Bronchial epithelial cell (primary cell): ENCODE data around the gene ARL17B. TPM values are rescaled to one million over a fixed set of nuclear protein-coding genes. Genes with fewer than 3 reads are reported as not detected.
"Not testable (repeated sequence)": the region's sequence is repeated elsewhere in the genome, so short reads cannot be mapped to it uniquely, and the experiment has no call there.

Experiments
- DNase-seq: peaks from one replicate; pipeline ENCODE4 v3.0.0-alpha.2; 2010; ENCODE audit warnings: low read depth
- FAIRE-seq: peaks from 2 replicates; lab custom pipeline; 2011; peaks lifted over from hg19 to GRCh38; lab: Jason Lieb, UNC
- H3K27me3 ChIP-seq: 2 replicates; pipeline ENCODE4 v1.5.1; 2011; ENCODE audit warnings: low read length; ENCODE audit not compliant: control insufficient read depth, insufficient read depth
- H3K36me3 ChIP-seq: 2 replicates; pipeline ENCODE4 v1.5.1; 2011; ENCODE audit warnings: low read length; ENCODE audit not compliant: control insufficient read depth, insufficient read depth
- H3K4me3 ChIP-seq: 2 replicates; pipeline ENCODE4 v1.5.1; 2011; ENCODE audit warnings: mild to moderate bottlenecking, low read depth, low read length, control low read depth
- total RNA-seq: library from RNA; depleted of rRNA; stranded (reverse); fragments of >200 nt; gene quantifications from 2 replicates; pipeline ENCODE4 v1.2.1, GENCODE V29; 2014

Gene ARL17B
- total RNA-seq: 1.5 and 2.1 TPM in 2 replicates

DNA sequence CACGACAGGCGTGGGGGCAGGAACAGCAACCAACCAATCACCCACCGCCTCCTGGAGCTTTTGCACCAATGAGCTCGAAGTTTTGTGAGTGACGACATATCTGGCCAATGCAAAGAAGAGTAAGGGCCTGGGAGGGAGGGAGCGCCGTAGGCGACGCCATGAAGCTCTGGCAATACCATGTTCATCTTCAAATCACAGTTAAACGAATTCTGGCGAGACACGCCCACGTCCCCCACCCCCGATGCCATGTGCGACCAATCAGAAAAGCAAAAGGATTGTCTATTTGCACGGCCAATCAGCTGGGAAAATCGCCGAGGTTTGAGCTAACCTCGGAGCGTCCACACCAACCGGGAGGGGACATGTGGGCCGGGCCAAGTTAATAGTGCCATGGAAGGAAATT, at the start of gene ARL17B:
ARL17B (minus strand) TSS at position 12 of the 400 bp plus-strand sequence. CDS start 3,369 bp downstream, outside the sequence.
- not testable (repeated sequence) for H3K4me3 ChIP-seq, DNase-seq, H3K36me3 ChIP-seq, H3K27me3 ChIP-seq
- FAIRE-seq: peak; percentile 100

- DNase-seq, H3K36me3 ChIP-seq, H3K27me3 ChIP-seq, FAIRE-seq, H3K4me3 ChIP-seq: not testable (repeated sequence)
These were observed 48.3 kb upstream of the ARL17B start for GRCh38 chr17:46409864-46410263.

- FAIRE-seq, H3K27me3 ChIP-seq, H3K4me3 ChIP-seq, DNase-seq, H3K36me3 ChIP-seq: not testable (repeated sequence)
These were observed 45.6 kb upstream of the ARL17B start for GRCh38 chr17:46407155-46407554.

GRCh38 chr17:46401033-46401787, 39.6 kb upstream of the ARL17B start:
- H3K27me3 ChIP-seq, H3K4me3 ChIP-seq, H3K36me3 ChIP-seq, DNase-seq: not testable (repeated sequence)
- peak; percentile 76 for FAIRE-seq

DNA sequence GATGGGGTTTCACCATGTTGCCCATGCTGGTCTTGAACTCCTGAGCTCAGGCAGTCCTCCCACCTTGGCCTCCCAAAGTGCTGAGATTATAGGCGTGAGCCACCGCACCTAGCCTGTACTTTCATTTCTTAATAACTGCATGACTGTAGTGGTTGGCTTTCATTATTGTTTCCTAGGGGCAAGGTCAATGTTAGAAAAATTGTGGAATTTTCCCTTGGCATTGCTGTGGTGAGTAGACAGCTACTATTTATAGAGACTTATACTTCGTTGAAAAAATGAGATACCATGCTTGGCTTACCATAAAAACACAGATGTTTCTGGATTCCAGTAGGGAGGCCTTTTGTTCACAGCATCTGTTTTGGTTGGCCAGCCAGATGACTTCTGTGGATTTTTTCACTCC, 39.0 kb upstream of the ARL17B start:
- not testable (repeated sequence) for FAIRE-seq, H3K4me3 ChIP-seq

DNA sequence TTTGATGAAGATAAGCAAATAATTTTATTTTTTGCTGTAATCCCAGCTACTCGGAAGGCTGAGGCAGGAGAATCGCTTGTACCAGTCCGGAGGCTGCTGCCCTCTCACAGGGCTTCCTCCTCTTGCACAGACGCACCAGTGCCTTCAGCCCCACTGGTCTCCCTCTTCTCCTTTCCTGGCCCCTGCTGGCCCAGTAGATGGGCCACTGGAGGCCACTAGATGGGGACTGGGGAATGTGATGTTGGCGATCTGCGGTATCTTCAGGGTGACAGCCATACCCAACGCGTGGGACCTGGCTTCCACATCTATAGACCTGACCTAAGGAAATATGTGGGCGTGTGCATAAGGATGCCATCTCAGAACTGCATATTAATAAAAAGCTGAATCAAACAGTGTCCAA, 38.4 kb upstream of the ARL17B start:
- peak; percentile 13 for FAIRE-seq
- H3K36me3 ChIP-seq, DNase-seq: not testable (repeated sequence)

More for the DNA sequence above, 39.0 kb upstream of the ARL17B start:
- not testable (repeated sequence) for DNase-seq, H3K27me3 ChIP-seq, H3K36me3 ChIP-seq

GRCh38 chr17:46396292-46396691, 34.7 kb upstream of the ARL17B start:
- peak; percentile 99 for FAIRE-seq
- not testable (repeated sequence) for H3K27me3 ChIP-seq, H3K4me3 ChIP-seq, DNase-seq, H3K36me3 ChIP-seq

More for the DNA sequence above, 38.4 kb upstream of the ARL17B start:
- not testable (repeated sequence) for H3K27me3 ChIP-seq, H3K4me3 ChIP-seq

- not testable (repeated sequence) for H3K27me3 ChIP-seq, DNase-seq, H3K4me3 ChIP-seq, H3K36me3 ChIP-seq
- FAIRE-seq: peak; percentile 94
These were observed 32.1 kb upstream of the ARL17B start for GRCh38 chr17:46393702-46394101.

- not testable (repeated sequence) for FAIRE-seq, H3K4me3 ChIP-seq, H3K27me3 ChIP-seq, DNase-seq, H3K36me3 ChIP-seq
These were observed 23.9 kb upstream of the ARL17B start for GRCh38 chr17:46385491-46385890.

- peak; percentile 23 for FAIRE-seq
- not testable (repeated sequence) for H3K36me3 ChIP-seq, H3K4me3 ChIP-seq, DNase-seq, H3K27me3 ChIP-seq
These were observed 21.6 kb upstream of the ARL17B start for GRCh38 chr17:46383118-46383517.

- not testable (repeated sequence) for H3K36me3 ChIP-seq, DNase-seq, H3K27me3 ChIP-seq, H3K4me3 ChIP-seq
- FAIRE-seq: peak; percentile 55
These were observed 11.9 kb upstream of the ARL17B start for GRCh38 chr17:46373418-46373817.

DNA sequence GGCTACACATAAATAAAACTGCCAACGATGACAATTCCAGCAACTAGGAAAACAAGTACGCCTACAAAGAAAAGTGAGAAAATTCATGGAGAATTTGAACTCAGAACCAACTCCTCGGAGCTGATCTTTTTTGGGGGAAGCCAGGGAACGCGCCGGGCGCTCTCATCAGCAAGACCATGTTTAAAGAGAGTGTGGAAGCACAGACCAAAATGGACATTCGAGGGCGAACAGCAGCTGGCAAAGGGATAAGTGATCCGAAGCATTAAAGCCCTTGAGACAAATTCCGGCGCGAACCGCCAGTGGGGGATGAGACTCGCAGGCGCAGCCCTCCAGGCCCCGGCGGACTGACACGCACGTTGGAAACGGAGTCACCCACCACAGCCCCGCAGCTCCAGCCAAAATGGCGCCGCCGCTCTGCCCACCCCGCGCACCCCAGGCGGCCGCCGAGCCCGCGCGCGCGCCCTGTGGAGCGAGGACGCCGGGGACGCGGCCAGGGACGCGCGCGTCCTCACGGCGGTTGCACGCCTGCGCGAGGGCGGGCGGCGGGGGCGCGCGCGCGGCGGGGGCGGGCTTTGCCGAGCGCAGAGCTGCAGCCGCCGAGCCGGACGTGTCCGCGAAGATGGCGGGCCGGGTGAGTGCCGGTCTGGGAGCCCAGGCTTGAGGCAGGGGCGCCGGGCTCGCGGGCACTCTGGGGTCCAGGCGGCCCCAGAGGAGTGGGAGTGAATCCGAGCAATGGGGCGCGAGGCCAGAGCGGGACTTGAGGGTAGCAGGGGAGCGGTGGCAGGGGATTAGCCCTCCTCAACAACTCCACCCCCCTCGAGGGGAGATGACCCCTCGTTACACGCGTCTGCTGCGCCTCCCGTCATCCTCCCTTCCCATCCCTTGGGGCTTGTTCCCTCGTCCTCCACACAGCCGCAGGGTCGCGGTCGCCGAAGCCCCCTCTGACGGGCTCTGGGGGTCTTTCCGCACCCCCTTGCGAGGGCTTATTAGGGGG, 11.0 kb upstream of the ARL17B start:
- H3K4me3 ChIP-seq, H3K27me3 ChIP-seq, FAIRE-seq, H3K36me3 ChIP-seq, DNase-seq: not testable (repeated sequence)

DNA sequence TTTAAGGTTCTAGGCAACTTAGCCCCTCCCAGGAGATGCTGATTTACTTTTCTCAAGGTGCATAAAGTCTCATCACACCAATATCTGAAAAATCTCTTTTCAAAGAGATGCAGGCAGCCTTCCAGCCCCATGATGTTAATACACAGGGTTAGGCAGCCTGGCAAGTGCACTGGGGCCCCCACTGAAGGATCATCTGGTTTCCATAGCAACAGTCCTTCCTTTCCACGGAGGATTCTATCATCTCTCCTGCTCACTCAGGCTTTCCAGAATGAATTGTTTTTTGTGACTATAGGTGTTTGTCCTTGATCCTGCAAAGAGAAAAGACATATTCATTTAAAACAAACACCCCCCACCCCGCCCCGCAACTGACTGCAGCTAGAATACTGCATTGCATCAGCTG, 6.0 kb upstream of the ARL17B start:
- FAIRE-seq: peak; percentile 18

DNA sequence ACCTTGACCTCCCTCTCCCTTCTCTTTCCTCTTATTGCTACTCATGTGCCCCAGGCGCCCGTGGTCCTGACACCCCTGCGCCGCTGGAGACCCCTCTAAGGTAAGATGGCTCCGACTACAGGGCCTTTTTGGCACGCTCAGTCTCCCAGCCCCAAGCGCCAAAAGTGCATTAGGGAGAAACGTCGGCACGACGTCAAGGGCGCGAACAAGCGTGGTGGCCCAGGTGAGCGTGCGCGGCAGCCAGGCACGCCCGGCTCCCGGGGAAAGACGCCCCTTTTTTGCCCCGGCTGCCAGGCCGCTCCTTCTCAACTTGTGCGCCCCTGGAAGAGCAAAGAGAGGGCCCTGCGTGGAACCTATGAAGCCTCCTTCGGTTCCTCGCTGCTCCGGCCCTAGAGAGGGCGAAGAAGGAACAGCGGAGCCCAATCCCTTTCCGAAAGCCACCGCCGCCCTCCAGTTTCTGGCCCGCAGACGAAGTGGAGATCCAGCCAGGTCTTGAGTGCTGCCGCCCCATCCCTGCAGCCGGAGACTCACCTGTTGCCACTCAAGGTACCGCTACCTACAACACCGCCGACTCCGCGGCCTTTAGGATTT, 326 bp downstream of the ARL17B start:
- not testable (repeated sequence) for H3K4me3 ChIP-seq, H3K36me3 ChIP-seq, DNase-seq, FAIRE-seq, H3K27me3 ChIP-seq

More for the DNA sequence above, 6.0 kb upstream of the ARL17B start:
- H3K4me3 ChIP-seq, H3K27me3 ChIP-seq, DNase-seq, H3K36me3 ChIP-seq: not testable (repeated sequence)
